K562 (cell line): ENCODE results near the gene RAP1A. TPM values are rescaled to one million over a fixed set of nuclear protein-coding genes. Genes with fewer than 3 reads are reported as not detected.
A peak's percentile ranks its signal among the peaks of the same experiment; 100 is the strongest.

Source experiments
- ATAC-seq: fragments of 200-7000 bp; cut with Tn5 transposase; 3 replicates; pipeline ENCODE4 v1.9.1; 2020; ENCODE audit warnings: moderate library complexity
- BruUV-seq: library from RNA; stranded (reverse); fragments of 400-500 nt; replicated peaks from 2 replicates; lab custom pipeline; 2021; lab: Mats Ljungman, UMichigan
- CTCF ChIA-PET: fragments of 300-600 bp; formaldehyde crosslinking; extraction: SDS; loops from one replicate; lab custom pipeline; 2021; ENCODE audit warnings: low intra/inter-chr PET ratio; lab: Yijun Ruan, JAX
- POLR2A ChIA-PET: fragments of 300-600, 350-650 bp; sonication (Branson Sonifier 250); formaldehyde crosslinking; extraction: SDS; loops from one replicate; lab custom pipeline; 2021; ENCODE audit warnings: antibody characterized with exemption, inconsistent platforms; lab: Yijun Ruan, JAX
- DNase-seq, 4 experiments: peaks; one replicate each; pipeline versions ENCODE4 v3.0.0 to v3.0.0-alpha.2; 2011 to 2018; ENCODE audit warnings: low spot score in 3 of 4, mixed read lengths in 3 of 4; ENCODE audit errors: extremely low read depth in 1 of 4
- FAIRE-seq: peaks from 2 replicates; lab custom pipeline; 2011; peaks lifted over from hg19 to GRCh38; lab: Jason Lieb, UNC
- H2AFZ ChIP-seq: 2 replicates; pipeline ENCODE4 v1.6.0; 2011; ENCODE audit warnings: low read depth, low read length, control low read depth, inconsistent platforms
- H3K27ac ChIP-seq: fragments of 200-600 bp; 3 replicates; pipeline ENCODE4 v1.8.0; 2011; ENCODE audit warnings: low read depth, mild to moderate bottlenecking, control low read depth, inconsistent platforms, low read length, moderate library complexity, mixed read lengths; ENCODE audit errors: extremely low read depth
- H3K27me3 ChIP-seq, 2 experiments: fragments of 300-600 bp in 1 of 2; 2 replicates in 1 of 2; 3 replicates in 1 of 2; pipeline versions ENCODE4 v1.6.0 to v1.8.0; 2011; ENCODE audit warnings: inconsistent platforms in 2 of 2, low read length in 2 of 2, mild to moderate bottlenecking in 1 of 2, mixed read lengths in 1 of 2, moderate library complexity in 1 of 2; ENCODE audit not compliant: control insufficient read depth in 2 of 2, insufficient read depth in 2 of 2
- H3K36me3 ChIP-seq: fragments of 300-600 bp; 3 replicates; pipeline ENCODE4 v1.8.0; 2011; ENCODE audit warnings: mild to moderate bottlenecking, low read length, inconsistent platforms; ENCODE audit not compliant: control insufficient read depth, insufficient read depth
- H3K4me1 ChIP-seq, 2 experiments: fragments of 200-600 bp in 1 of 2; replicated peaks in 1 of 2; 2 replicates in 1 of 2; 3 replicates in 1 of 2; pipeline versions ENCODE4 v1.5.1 to v1.8.0; 2011; ENCODE audit warnings: inconsistent platforms in 2 of 2, low read length in 2 of 2, mild to moderate bottlenecking in 1 of 2, mixed read lengths in 1 of 2, moderate library complexity in 1 of 2; ENCODE audit not compliant: control insufficient read depth in 2 of 2, insufficient read depth in 2 of 2
- H3K4me2 ChIP-seq: 2 replicates; pipeline ENCODE4 v1.6.1; 2011; ENCODE audit warnings: low read length, control low read depth, inconsistent platforms, mixed read lengths; ENCODE audit not compliant: insufficient read depth
- H3K4me3 ChIP-seq: fragments of 200-600 bp; sonication (generic), shearing (Covaris generic); 2 replicates; pipeline ENCODE4 v1.5.1; 2016; ENCODE audit warnings: control low read depth, inconsistent platforms
- H3K79me2 ChIP-seq: fragments of 200-600 bp; 3 replicates; pipeline ENCODE4 v1.8.0; 2011; ENCODE audit warnings: low read length, inconsistent platforms; ENCODE audit not compliant: control insufficient read depth, insufficient read depth
- H3K9ac ChIP-seq, 2 experiments: 2 replicates each; pipeline versions ENCODE4 v1.6.0 to v1.6.1; 2011; ENCODE audit warnings: low read depth in 2 of 2, low read length in 2 of 2, control low read depth in 1 of 2, inconsistent platforms in 1 of 2, mild to moderate bottlenecking in 1 of 2, mixed read lengths in 1 of 2; ENCODE audit not compliant: insufficient read depth in 1 of 2
- H3K9me1 ChIP-seq: one replicate; pipeline ENCODE4 v1.6.0; 2011; ENCODE audit warnings: inconsistent platforms, mild to moderate bottlenecking, low read length, moderate library complexity; ENCODE audit not compliant: control insufficient read depth, insufficient read depth
- H3K9me3 ChIP-seq: replicated peaks from 2 replicates; pipeline ENCODE4 v1.5.1; 2011; ENCODE audit warnings: low read depth, low read length, inconsistent platforms; ENCODE audit not compliant: control insufficient read depth, insufficient read depth
- H4K20me1 ChIP-seq: replicated peaks from 2 replicates; pipeline ENCODE4 v1.6.1; 2011; ENCODE audit warnings: low read length, inconsistent platforms, mixed read lengths; ENCODE audit not compliant: control insufficient read depth, insufficient read depth
- ARID1B ChIP-seq: fragments of 450-650 bp; IDR thresholded peaks from 2 replicates; pipeline ENCODE4 v1.6.1; 2016; ENCODE audit warnings: antibody characterized with exemption, mild to moderate bottlenecking, inconsistent platforms
- CBFA2T3 ChIP-seq: fragments of 450-650 bp; IDR thresholded peaks from 2 replicates; pipeline ENCODE4 v1.6.1; 2017
- CTBP1 ChIP-seq: fragments of 450-650 bp; IDR thresholded peaks from 2 replicates; pipeline ENCODE4 v1.6.1; 2016; ENCODE audit warnings: borderline replicate concordance
- DPF2 ChIP-seq: fragments of 450-650 bp; IDR thresholded peaks from 2 replicates; pipeline ENCODE4 v1.6.1; 2016
- ESRRA ChIP-seq: fragments of 450-650 bp; IDR thresholded peaks from 2 replicates; pipeline ENCODE4 v1.6.1; 2014; ENCODE audit warnings: low read depth, mild to moderate bottlenecking, moderate library complexity, borderline replicate concordance
- FOXK2 ChIP-seq, 2 experiments: fragments of 450-650 bp; IDR thresholded peaks in 1 of 2; conservative IDR thresholded peaks in 1 of 2; 2 replicates each; pipeline ENCODE4 v1.6.1; 2016; ENCODE audit warnings: low read depth in 2 of 2, mild to moderate bottlenecking in 1 of 2
- MYC ChIP-seq, 2 experiments: fragments of 250-450 bp in 1 of 2; sonication (Bioruptor Pico) in 1 of 2; IDR thresholded peaks; 2 replicates each; pipeline versions ENCODE4 v1.5.1 to v1.6.1; 2012 to 2021; ENCODE audit warnings: low read depth in 2 of 2, borderline replicate concordance in 1 of 2, improper control_type of control experiment in 1 of 2, low read length in 1 of 2, mild to moderate bottlenecking in 1 of 2, moderate library complexity in 1 of 2
- NFRKB ChIP-seq: fragments of 450-650 bp; IDR thresholded peaks from 2 replicates; pipeline ENCODE4 v1.6.1; 2016; ENCODE audit warnings: low read depth
- RBM14 ChIP-seq: fragments of 200-400 bp; formaldehyde crosslinking; IDR thresholded peaks from 2 replicates; pipeline ENCODE4 v1.6.1; 2018; ENCODE audit warnings: low read depth, mild to moderate bottlenecking, low read length, moderate library complexity, borderline replicate concordance; ENCODE audit not compliant: insufficient read depth
- SMARCA4 ChIP-seq: fragments of 450-650 bp; IDR thresholded peaks from 2 replicates; pipeline ENCODE4 v1.6.1; 2016
- SMARCE1 ChIP-seq: fragments of 450-650 bp; IDR thresholded peaks from 2 replicates; pipeline ENCODE4 v1.7.1; 2016; ENCODE audit warnings: mild to moderate bottlenecking
- SOX6 ChIP-seq: fragments of 450-650 bp; IDR thresholded peaks from 2 replicates; pipeline ENCODE4 v1.6.1; 2014; ENCODE audit warnings: mild to moderate bottlenecking
- ZNF134 ChIP-seq: fragments of 250-450 bp; sonication (Bioruptor Pico); conservative IDR thresholded peaks from 2 replicates; pipeline ENCODE4 v1.4.0; 2020
- WGBS: fragments of 100-300 bp; shearing (Covaris generic); methylation state at CpG from one replicate; pipeline ENCODE4 v1.1.6; 2016; ENCODE audit warnings: low coverage, mixed read lengths; ENCODE audit not compliant: insufficient coverage; ENCODE audit errors: missing lambda C conversion rate; 5-methylcytosine and 5-hydroxymethylcytosine counted together
- in situ Hi-C: fragments of 300-500 bp; cut with MboI; formaldehyde crosslinking; loops from 4 replicates; pipeline ENCODE4 v1.15.0; 2018; ENCODE audit warnings: inconsistent platforms, mixed read lengths
- intact Hi-C: fragments of 100-400 bp; cut with micrococcal nuclease; formaldehyde crosslinking; loops from 2 replicates; pipeline ENCODE4 v1.14.2; 2022
- polyA plus RNA-seq, 8 experiments: library from polyadenylated mRNA; depleted of rRNA in 4 of 8; stranded (reverse) in 5 of 8; unstranded in 3 of 8; fragments of >200 nt; fragmentation: Nextera tagmentation in 2 of 8; fragmentation: Illumina TruSeq in 1 of 8; extraction: Ambion mirVana in 2 of 8; extraction: Trizol in 1 of 8; gene quantifications; 2 replicates each; pipeline versions ENCODE4 v1.2.1 to v1.2.3, GENCODE V29; 2011 to 2014; ENCODE audit warnings: inconsistent platforms in 1 of 8, missing spikeins in 1 of 8
- total RNA-seq, 7 experiments: library from RNA; depleted of rRNA in 6 of 7; stranded (reverse); fragments of >200 nt in 6 of 7; fragmentation: Illumina TruSeq in 2 of 7; extraction: Trizol in 2 of 7; gene quantifications; 2 replicates each; pipeline versions ENCODE4 v1.2.1 to v1.2.3, GENCODE V29; 2011 to 2021; ENCODE audit warnings: low replicate concordance in 1 of 7

Gene RAP1A
- total and polyA plus RNA-seq, 9 of the 15 experiments (the other 6 are each of a cell fraction or from before 2014, with no cell fraction given) = 13.4 to 86.2 (median 32.5) TPM

DNA sequence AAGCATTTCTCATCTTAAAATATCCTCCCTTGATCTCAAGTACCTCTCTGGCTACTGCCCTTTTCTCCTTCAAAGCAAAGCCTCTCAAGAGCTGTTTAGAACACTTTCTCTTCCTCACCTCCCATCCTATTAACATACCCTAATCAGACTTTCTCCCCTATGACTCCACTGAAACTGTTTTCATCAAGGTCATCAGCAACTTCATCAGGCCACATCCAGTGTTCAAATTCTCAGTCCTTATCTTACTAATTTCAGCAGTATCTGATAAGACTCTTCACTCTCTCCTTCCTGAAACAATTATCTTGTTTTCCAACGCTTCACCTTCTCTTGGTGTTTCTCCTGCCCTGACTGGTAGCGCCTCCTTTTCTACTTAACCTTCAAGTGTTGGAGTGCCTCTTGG is 1.5 kb upstream of the RAP1A start:
- H3K9me1 ChIP-seq = no peaks in the 10 kb centered on the region
- H3K4me2 ChIP-seq = no peak overlapping the region
- BruUV-seq = no TSS peak
- DNase-seq (no peak), FAIRE-seq (no peak), ATAC-seq (no peak)
- intact Hi-C loops (no loop called here), in situ Hi-C loops (no loop called here)
- 16% methylated on average over 2 of the region's 2 CpGs for WGBS
- POLR2A ChIA-PET = interaction anchor here (0.9 to 1.1 kb wide), 2 partner anchors 45 to 110 kb away, joined by 3 read pairs; no protein-coding TSS in a partner anchor
- no peak overlapping the region for H3K4me3 ChIP-seq
- peaks cover 3 to 42% of the 10 kb centered on the region in 2 experiments for H3K4me1 ChIP-seq
- peak overlapping the region; percentile 70 for H2AFZ ChIP-seq
- no peaks in the 10 kb centered on the region for H4K20me1 ChIP-seq
- no peaks in the 10 kb centered on the region for H3K27me3 ChIP-seq
- H3K9ac ChIP-seq = no peak overlapping the region
- no peaks in the 10 kb centered on the region for H3K9me3 ChIP-seq
- H3K79me2 ChIP-seq = peaks cover 33% of the 10 kb centered on the region
- CTCF ChIA-PET = no interaction called here
- H3K27ac ChIP-seq = 0 out of 3 replicates have a peak overlapping the region, but pooled peaks have one; percentile 12
- H3K36me3 ChIP-seq = peaks cover 6% of the 10 kb centered on the region; the same call in 1 of the 3 replicates
- 0 out of 4 replicates have a peak, but pooled peaks of 1 of the 2 experiments have one; percentile 24 for TF ChIP-seq FOXK2 (conservative IDR thresholded peaks at IDR 0.05 in 1 of 2, IDR thresholded peaks at IDR 0.05 in 1 of 2; ENCODE audit: low read depth in 2 of 2)
- peak; percentile 19; the same call in 1 of the 2 replicates for TF ChIP-seq CBFA2T3
- peak; percentile 92 for TF ChIP-seq ESRRA
- TF ChIP-seq RBM14 = no peak
- 0 out of 2 replicates have a peak, but pooled peaks have one; percentile 30 for TF ChIP-seq SMARCA4
- TF ChIP-seq ZNF134 = no peak
- 0 out of 2 replicates have a peak, but pooled peaks have one; percentile 15 for TF ChIP-seq SOX6
- peak; percentile 56; the same call in 1 of the 2 replicates for TF ChIP-seq ARID1B
- peak; percentile 25; the same call in 1 of the 2 replicates for TF ChIP-seq CTBP1
- TF ChIP-seq DPF2 = peak; percentile 52
- TF ChIP-seq MYC (IDR thresholded peaks at IDR 0.05; ENCODE audit: low read depth, low read length) = no peak
- TF ChIP-seq MYC (CRISPR knock-in tag; IDR thresholded peaks at IDR 0.05; ENCODE audit: borderline replicate concordance, low read depth) = no peak
- TF ChIP-seq NFRKB = no peak
- TF ChIP-seq SMARCE1 = peak; percentile 45; the same call in 1 of the 2 replicates
